ENCODE data around the gene C22orf39.

DNA sequence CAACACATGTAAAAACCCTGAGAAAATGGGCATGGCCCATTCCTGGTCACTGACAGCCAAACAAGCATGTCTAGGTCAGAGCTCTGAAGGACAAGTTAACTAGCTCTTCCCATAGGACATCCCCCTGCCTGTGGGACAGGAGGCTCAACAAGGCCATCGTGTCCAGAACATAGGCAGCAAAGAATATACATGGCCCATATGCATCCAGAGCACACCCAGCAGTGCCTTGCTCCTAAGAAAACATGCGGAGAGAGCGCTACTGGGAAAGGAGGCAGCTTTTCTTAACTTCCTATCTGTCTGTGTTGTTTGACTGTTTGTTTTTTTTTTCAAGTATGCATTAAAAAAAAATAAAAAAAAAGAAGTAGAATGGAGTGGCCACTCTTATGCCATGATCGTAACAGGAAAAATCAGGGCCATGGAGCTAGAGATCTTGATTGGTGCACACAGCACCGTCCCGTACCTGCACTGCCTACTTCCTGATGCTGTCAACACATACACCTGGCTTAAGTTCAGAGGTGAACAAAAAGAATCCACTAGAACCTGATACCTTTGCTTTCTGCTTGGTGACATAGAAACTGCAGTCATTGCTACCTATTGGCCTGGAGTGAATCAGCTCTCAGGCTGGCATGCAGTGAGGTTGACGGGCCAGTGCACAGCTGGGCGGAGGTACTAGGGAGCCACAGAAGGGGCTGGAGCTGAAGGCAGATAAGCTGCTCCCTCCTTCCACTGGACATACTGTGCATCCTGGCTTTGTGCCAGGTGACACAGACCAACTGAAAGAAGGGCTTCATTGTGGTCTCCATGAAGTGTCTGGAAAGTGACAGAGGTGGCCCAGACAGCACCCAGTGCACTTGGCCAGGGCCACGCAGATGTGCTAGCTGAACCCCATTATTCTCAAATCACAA lies 19.6 kb upstream of the C22orf39 start:
- TF ChIP-seq, protein P1, sequence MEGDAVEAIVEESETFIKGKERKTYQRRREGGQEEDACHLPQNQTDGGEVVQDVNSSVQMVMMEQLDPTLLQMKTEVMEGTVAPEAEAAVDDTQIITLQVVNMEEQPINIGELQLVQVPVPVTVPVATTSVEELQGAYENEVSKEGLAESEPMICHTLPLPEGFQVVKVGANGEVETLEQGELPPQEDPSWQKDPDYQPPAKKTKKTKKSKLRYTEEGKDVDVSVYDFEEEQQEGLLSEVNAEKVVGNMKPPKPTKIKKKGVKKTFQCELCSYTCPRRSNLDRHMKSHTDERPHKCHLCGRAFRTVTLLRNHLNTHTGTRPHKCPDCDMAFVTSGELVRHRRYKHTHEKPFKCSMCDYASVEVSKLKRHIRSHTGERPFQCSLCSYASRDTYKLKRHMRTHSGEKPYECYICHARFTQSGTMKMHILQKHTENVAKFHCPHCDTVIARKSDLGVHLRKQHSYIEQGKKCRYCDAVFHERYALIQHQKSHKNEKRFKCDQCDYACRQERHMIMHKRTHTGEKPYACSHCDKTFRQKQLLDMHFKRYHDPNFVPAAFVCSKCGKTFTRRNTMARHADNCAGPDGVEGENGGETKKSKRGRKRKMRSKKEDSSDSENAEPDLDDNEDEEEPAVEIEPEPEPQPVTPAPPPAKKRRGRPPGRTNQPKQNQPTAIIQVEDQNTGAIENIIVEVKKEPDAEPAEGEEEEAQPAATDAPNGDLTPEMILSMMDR (IDR thresholded peaks at IDR 0.05) = no peak
- no peak for TF ChIP-seq EZH2 (IDR thresholded peaks at IDR 0.05; ENCODE audit: borderline replicate concordance, insufficient read depth, low read depth, low read length, poor library complexity, severe bottlenecking)

Measured in B cell (primary cell).